Liver (tissue), 3 donors: ENCODE results near the gene PNPLA2.

ENCODE experiments used
- CTCF ChIP-seq: fragments of 150-350 bp; IDR thresholded peaks from 2 replicates; pipeline ENCODE4 v1.5.1; 2017; ENCODE audit warnings: improper control_type of control experiment, low read depth, low read length; ENCODE audit not compliant: missing input control
- JUND ChIP-seq, 2 donors: IDR thresholded peaks; 2 replicates each; pipeline ENCODE4 v1.6.1; 2016; ENCODE audit warnings: antibody characterized with exemption in 2 of 2
- MAX ChIP-seq: IDR thresholded peaks from 2 replicates; pipeline ENCODE4 v1.6.1; 2016; ENCODE audit warnings: antibody characterized with exemption
- RAD21 ChIP-seq, 2 donors: IDR thresholded peaks; 2 replicates each; pipeline ENCODE4 v1.6.1; 2016; ENCODE audit warnings: antibody characterized with exemption in 2 of 2, mild to moderate bottlenecking in 2 of 2
- REST ChIP-seq: IDR thresholded peaks from 2 replicates; pipeline ENCODE4 v1.6.1; 2016; ENCODE audit warnings: antibody characterized with exemption, mild to moderate bottlenecking
- RXRA ChIP-seq, 2 donors: IDR thresholded peaks; 2 replicates each; pipeline ENCODE4 v1.6.1; 2017 to 2018; ENCODE audit warnings: antibody characterized with exemption in 2 of 2, mild to moderate bottlenecking in 1 of 2
- TAF1 ChIP-seq: conservative IDR thresholded peaks from 2 replicates; pipeline ENCODE4 v1.6.1; 2016; ENCODE audit warnings: antibody characterized with exemption, mild to moderate bottlenecking
- YY1 ChIP-seq: IDR thresholded peaks from 2 replicates; pipeline ENCODE4 v1.6.1; 2016; ENCODE audit warnings: antibody characterized with exemption, mild to moderate bottlenecking
- donor health status: healthy.
- donor health status: healthy.

GRCh38 chr11:796565-797295, 22.0 kb upstream of the PNPLA2 start:
- no peak for TF ChIP-seq CTCF
- TF ChIP-seq JUND (IDR thresholded peaks at IDR 0.05), result no peak
- no peak for TF ChIP-seq TAF1
- no peak for TF ChIP-seq RAD21 (IDR thresholded peaks at IDR 0.05)
- TF ChIP-seq RXRA (IDR thresholded peaks at IDR 0.05), result peak; percentile 46 to 52
- no peak for TF ChIP-seq YY1
- peak; percentile 32 for TF ChIP-seq REST
- no peak for TF ChIP-seq MAX
